SJCRH30 (cell line): ENCODE results near the gene TRAPPC1. TPM values are rescaled to one million over a fixed set of nuclear protein-coding genes. Genes with fewer than 3 reads are reported as not detected.
A peak's percentile ranks its signal among the peaks of the same experiment; 100 is the strongest.

Source experiments
- DNase-seq, 2 experiments: peaks; one replicate each; pipeline ENCODE4 v3.0.0-alpha.2; 2015 to 2020
- H3K27ac ChIP-seq: fragments of 250-450 bp; sonication (Bioruptor Pico); 2 replicates; pipeline ENCODE4 v1.5.1; 2020; ENCODE audit warnings: mild to moderate bottlenecking, moderate library complexity
- H3K27me3 ChIP-seq: fragments of 250-450 bp; sonication (Bioruptor Pico); 2 replicates; pipeline ENCODE4 v1.5.1; 2020; ENCODE audit warnings: mild to moderate bottlenecking, moderate library complexity
- H3K36me3 ChIP-seq: fragments of 250-450 bp; sonication (Bioruptor Pico); 2 replicates; pipeline ENCODE4 v1.5.1; 2020; ENCODE audit warnings: mild to moderate bottlenecking, moderate library complexity
- H3K4me1 ChIP-seq: fragments of 250-450 bp; sonication (Bioruptor Pico); 2 replicates; pipeline ENCODE4 v1.5.1; 2020; ENCODE audit warnings: mild to moderate bottlenecking, moderate library complexity
- H3K4me3 ChIP-seq: fragments of 250-450 bp; sonication (Bioruptor Pico); 2 replicates; pipeline ENCODE4 v1.5.1; 2020; ENCODE audit warnings: mild to moderate bottlenecking, moderate library complexity
- H3K9me3 ChIP-seq: fragments of 250-450 bp; sonication (Bioruptor Pico); replicated peaks from 2 replicates; pipeline ENCODE4 v1.5.1; 2020; ENCODE audit warnings: mild to moderate bottlenecking, moderate library complexity
- total RNA-seq: library from RNA; depleted of rRNA; stranded (reverse); fragments of >200 nt; shearing (Covaris generic); gene quantifications from 2 replicates; pipeline ENCODE4 v1.2.3, GENCODE V29; 2014; rRNA removed

The TRAPPC1 gene
- total RNA-seq, 1 experiment from 2014 or later = 38.8 TPM

DNA sequence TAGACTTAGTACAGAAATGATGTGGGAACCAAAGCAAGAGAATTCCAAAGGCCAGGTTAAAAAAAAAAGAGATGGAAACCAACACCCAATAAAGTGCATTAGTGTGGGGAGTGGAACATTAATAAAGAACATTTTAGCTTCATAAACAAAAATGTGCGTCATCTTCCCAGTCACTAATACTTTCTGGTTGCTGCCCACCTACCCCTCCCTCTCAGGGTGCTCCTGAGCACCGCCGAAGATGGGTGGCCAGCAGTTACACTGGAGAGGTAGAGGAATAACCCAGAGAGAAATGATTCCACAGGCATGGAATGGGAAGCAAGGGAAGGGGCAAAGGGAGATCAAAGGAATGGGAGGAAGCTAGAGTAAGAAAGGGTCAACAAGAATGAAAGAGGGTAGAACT is 49.1 kb downstream of the TRAPPC1 start:
- no peak overlapping the region for H3K4me3 ChIP-seq
- no peaks in the 10 kb centered on the region for H3K9me3 ChIP-seq
- no peaks in the 10 kb centered on the region for H3K4me1 ChIP-seq
- DNase-seq = no peak
- H3K36me3 ChIP-seq = peaks cover 15% of the 10 kb centered on the region
- no peak overlapping the region for H3K27ac ChIP-seq
- no peaks in the 10 kb centered on the region for H3K27me3 ChIP-seq

DNA sequence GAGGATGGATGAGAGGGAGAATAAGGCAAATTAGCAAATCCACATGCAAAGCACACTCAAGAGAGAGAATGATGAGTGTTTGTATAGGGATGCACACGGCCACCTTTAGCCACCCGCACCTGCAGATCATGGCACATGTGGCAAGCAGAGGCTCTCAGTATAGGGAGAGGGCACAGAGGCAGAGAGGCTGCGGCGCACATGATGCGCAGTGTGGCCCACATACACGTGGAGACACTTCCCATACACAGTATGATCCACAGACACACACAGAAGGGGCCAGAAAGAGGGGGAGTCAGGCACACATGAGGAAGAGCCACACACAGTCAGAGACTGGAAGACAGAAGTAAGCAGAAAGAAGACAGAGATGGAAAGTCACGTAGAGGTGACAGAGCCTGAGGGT is 49.7 kb downstream of the TRAPPC1 start:
- Histone ChIP-seq H3K4me1 (no peaks in the 10 kb centered on the region), H3K36me3 (peaks cover 19% of the 10 kb centered on the region), H3K4me3 (peak overlapping the region; percentile 6; the same call in 1 of the 2 replicates), H3K9me3 (no peaks in the 10 kb centered on the region), H3K27me3 (no peaks in the 10 kb centered on the region), H3K27ac (no peak overlapping the region)
- DNase-seq = no peak

DNA sequence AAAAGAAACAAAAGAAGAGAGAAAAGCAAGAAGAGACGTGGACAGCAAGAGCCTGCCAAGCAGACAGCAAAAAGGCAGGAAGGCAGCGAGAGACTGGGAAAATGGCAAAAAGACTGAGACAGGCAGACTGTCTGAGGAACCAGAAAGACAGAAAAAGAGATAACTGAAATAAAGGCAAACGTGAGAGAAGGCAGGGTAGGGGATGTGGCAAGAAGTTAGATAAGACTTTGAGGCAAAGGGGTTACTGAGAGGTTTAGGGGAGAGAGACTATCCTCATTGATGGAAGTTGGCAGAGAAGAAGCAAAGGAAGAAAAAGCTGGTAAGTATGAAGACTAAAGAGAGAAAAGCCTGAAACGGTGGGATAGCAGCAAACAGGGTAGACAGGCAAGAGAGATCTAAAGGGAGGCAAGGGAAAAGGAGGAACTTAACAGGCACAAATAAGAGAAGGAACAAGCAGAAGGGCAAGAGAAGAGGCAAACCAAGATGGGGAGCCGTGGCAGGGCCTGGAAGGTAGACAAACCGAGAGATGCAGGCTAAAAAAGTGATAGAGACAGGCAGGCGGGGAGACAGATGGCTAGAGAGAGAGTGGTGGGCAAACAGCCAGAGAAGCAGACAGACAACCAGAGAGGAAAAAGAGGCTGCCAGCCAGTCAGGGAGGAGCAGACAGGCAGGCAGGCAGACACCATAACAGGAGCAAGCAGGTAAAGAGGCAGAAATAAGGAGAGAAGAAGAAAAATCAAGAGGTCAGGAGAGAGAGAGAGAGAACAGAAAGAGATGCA is 50.3 kb downstream of the TRAPPC1 start:
- Histone ChIP-seq H3K4me1 (no peaks in the 10 kb centered on the region), H3K27ac (no peak overlapping the region), H3K36me3 (peaks cover 22% of the 10 kb centered on the region), H3K27me3 (no peaks in the 10 kb centered on the region), H3K4me3 (peak overlapping the region; percentile 6; the same call in 1 of the 2 replicates), H3K9me3 (no peaks in the 10 kb centered on the region)
- peak; percentile 26 to 39 for DNase-seq

Other genes starting within 250 kb of the TRAPPC1 start
- 37.8 and 39.5 TPM in 2 replicates for gene TP53, start 244.5 kb downstream of the TRAPPC1 start, total RNA-seq
- gene WRAP53, start 243.5 kb downstream of the TRAPPC1 start, total RNA-seq = 14.9 and 15.6 TPM in 2 replicates
- 3.5 and 4.1 TPM in 2 replicates for gene EFNB3, start 226.7 kb downstream of the TRAPPC1 start, total RNA-seq
- not detected in 2 replicates for gene DNAH2, start 214.2 kb downstream of the TRAPPC1 start, total RNA-seq
- gene KDM6B, start 97.7 kb downstream of the TRAPPC1 start, total RNA-seq = 6.4 and 9.0 TPM in 2 replicates
- 0.36 and 0.63 TPM in 2 replicates for gene TMEM88, start 76.9 kb downstream of the TRAPPC1 start, total RNA-seq
- gene NAA38, start 74.4 kb downstream of the TRAPPC1 start, total RNA-seq = 30.4 and 45.3 TPM in 2 replicates
- gene CYB5D1, start 73.9 kb downstream of the TRAPPC1 start, total RNA-seq = 3.5 and 5.3 TPM in 2 replicates
- 101 and 109 TPM in 2 replicates for gene CHD3, start 43.2 kb downstream of the TRAPPC1 start, total RNA-seq
- gene RNF227, start 15.7 kb downstream of the TRAPPC1 start, total RNA-seq = 6.6 and 7.1 TPM in 2 replicates
- 0.61 and 0.73 TPM in 2 replicates for gene KCNAB3, start 2.1 kb downstream of the TRAPPC1 start, total RNA-seq
- 27.5 and 29.8 TPM in 2 replicates for gene CNTROB, start 260 bp upstream of the TRAPPC1 start, total RNA-seq
- gene GUCY2D, start 70.7 kb upstream of the TRAPPC1 start, total RNA-seq = not detected in 2 replicates
- gene ALOX15B, start 107.1 kb upstream of the TRAPPC1 start, total RNA-seq = not detected in 2 replicates
- not detected in 2 replicates for gene ALOX12B, start 155.8 kb upstream of the TRAPPC1 start, total RNA-seq
- gene ALOXE3, start 186.6 kb upstream of the TRAPPC1 start, total RNA-seq = not detected in 2 replicates
- gene HES7, start 192.2 kb upstream of the TRAPPC1 start, total RNA-seq = 0.79 and 0.91 TPM in 2 replicates
- 9.3 and 13.5 TPM in 2 replicates for gene PER1, start 220.5 kb upstream of the TRAPPC1 start, total RNA-seq
- gene VAMP2, start 231.0 kb upstream of the TRAPPC1 start, total RNA-seq = 6.1 and 7.9 TPM in 2 replicates
- gene TMEM107, start 244.4 kb upstream of the TRAPPC1 start, total RNA-seq = 13.0 and 19.8 TPM in 2 replicates